ENCODE results near the gene TRPM8. TPM values are rescaled to one million over a fixed set of nuclear protein-coding genes. Genes with fewer than 3 reads are reported as not detected.

TRPM8 gene
- total RNA-seq, 2 donors from 2014 or later, result not detected

DNA sequence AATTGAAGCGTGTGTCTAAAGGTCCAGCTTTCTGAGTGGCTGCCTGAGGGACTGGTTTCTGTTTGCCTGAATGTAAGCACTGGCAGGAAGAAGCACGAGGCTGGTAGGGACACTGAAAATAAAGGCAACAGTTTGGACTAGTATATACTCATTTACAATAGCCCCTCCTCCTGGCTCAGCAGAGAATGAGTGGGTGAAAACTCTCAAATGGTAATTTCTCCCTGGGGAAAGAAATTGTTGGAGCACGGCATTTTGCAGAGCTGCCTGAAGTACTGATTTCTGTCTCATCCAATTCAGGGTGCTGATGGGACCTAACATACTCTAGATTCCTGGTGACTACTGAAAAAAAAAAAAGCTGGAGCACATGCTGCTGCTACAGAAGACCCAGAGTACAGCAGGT, 116.0 kb downstream of the TRPM8 start:
- H3K36me3 Mint-ChIP-seq (ENCODE audit: low read depth), result no peaks in the 10 kb centered on the region

GRCh38 chr2:234033885-234034284, 116.7 kb downstream of the TRPM8 start:
- no peak overlapping the region for H3K27ac ChIP-seq (ENCODE audit: low read depth, low read length)
- Mint-ChIP-seq H3K27me3 (ENCODE audit: insufficient read depth) (no peaks in the 10 kb centered on the region), H3K27ac (no peak overlapping the region), H3K9me3 (no peaks in the 10 kb centered on the region), H3K4me1 (no peaks in the 10 kb centered on the region), H3K4me3 (no peak overlapping the region), H3K36me3 (ENCODE audit: low read depth) (no peaks in the 10 kb centered on the region)
- no peak for DNase-seq
- TF ChIP-seq, protein P1, sequence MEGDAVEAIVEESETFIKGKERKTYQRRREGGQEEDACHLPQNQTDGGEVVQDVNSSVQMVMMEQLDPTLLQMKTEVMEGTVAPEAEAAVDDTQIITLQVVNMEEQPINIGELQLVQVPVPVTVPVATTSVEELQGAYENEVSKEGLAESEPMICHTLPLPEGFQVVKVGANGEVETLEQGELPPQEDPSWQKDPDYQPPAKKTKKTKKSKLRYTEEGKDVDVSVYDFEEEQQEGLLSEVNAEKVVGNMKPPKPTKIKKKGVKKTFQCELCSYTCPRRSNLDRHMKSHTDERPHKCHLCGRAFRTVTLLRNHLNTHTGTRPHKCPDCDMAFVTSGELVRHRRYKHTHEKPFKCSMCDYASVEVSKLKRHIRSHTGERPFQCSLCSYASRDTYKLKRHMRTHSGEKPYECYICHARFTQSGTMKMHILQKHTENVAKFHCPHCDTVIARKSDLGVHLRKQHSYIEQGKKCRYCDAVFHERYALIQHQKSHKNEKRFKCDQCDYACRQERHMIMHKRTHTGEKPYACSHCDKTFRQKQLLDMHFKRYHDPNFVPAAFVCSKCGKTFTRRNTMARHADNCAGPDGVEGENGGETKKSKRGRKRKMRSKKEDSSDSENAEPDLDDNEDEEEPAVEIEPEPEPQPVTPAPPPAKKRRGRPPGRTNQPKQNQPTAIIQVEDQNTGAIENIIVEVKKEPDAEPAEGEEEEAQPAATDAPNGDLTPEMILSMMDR (conservative IDR thresholded peaks at IDR 0.05), result no peak
- no peaks in the 10 kb centered on the region for H3K9me3 ChIP-seq (ENCODE audit: control insufficient read depth, low read length)
- no peak overlapping the region for H3K4me3 ChIP-seq (ENCODE audit: low read length)
- H3K27me3 ChIP-seq (ENCODE audit: control insufficient read depth, insufficient read depth, low read length, poor library complexity, severe bottlenecking), result no peaks in the 10 kb centered on the region
- no peak overlapping the region for H3K9ac ChIP-seq (ENCODE audit: extremely low read depth, low read length, poor library complexity, severe bottlenecking)
- 94 to 100% methylated on average over 2 of the region's 2 CpGs for WGBS, 2 experiments (ENCODE audit: insufficient coverage in 1 of 2, insufficient read length in 1 of 2)
- H3K36me3 ChIP-seq (ENCODE audit: control insufficient read depth, insufficient read depth, low read length), result no peaks in the 10 kb centered on the region
- no peaks in the 10 kb centered on the region for H3K4me1 ChIP-seq (ENCODE audit: control insufficient read depth, insufficient read depth, low read length)

More for the DNA sequence above, 116.0 kb downstream of the TRPM8 start:
- H3K27me3 Mint-ChIP-seq (ENCODE audit: insufficient read depth), result no peaks in the 10 kb centered on the region
- Histone ChIP-seq H3K9ac (ENCODE audit: extremely low read depth, low read length, poor library complexity, severe bottlenecking) (no peak overlapping the region), H3K36me3 (ENCODE audit: control insufficient read depth, insufficient read depth, low read length) (no peaks in the 10 kb centered on the region), H3K4me1 (ENCODE audit: control insufficient read depth, insufficient read depth, low read length) (no peaks in the 10 kb centered on the region), H3K4me3 (ENCODE audit: low read length) (no peak overlapping the region), H3K27me3 (ENCODE audit: control insufficient read depth, insufficient read depth, low read length, poor library complexity, severe bottlenecking) (no peaks in the 10 kb centered on the region), H3K9me3 (ENCODE audit: control insufficient read depth, low read length) (no peaks in the 10 kb centered on the region), H3K27ac (ENCODE audit: low read depth, low read length) (no peak overlapping the region)
- H3K9me3 Mint-ChIP-seq, result no peaks in the 10 kb centered on the region
- no peaks in the 10 kb centered on the region for H3K4me1 Mint-ChIP-seq
- TF ChIP-seq, protein P1 (conservative IDR thresholded peaks at IDR 0.05), result no peak
- no peak for DNase-seq
- WGBS, 2 experiments (ENCODE audit: insufficient coverage in 1 of 2, insufficient read length in 1 of 2), result 83 to 88% methylated on average over 2 to 3 of the region's 3 CpGs
- no peak overlapping the region for H3K4me3 Mint-ChIP-seq
- H3K27ac Mint-ChIP-seq, result no peak overlapping the region

- no peak overlapping the region for H3K27ac Mint-ChIP-seq
- no peak overlapping the region for H3K27ac ChIP-seq (ENCODE audit: low read depth, low read length)
- no peaks in the 10 kb centered on the region for H3K4me1 ChIP-seq (ENCODE audit: control insufficient read depth, insufficient read depth, low read length)
- H3K9me3 ChIP-seq (ENCODE audit: control insufficient read depth, low read length), result no peaks in the 10 kb centered on the region
- H3K4me3 Mint-ChIP-seq, result no peak overlapping the region
- DNase-seq, result no peak
- H3K4me1 Mint-ChIP-seq, result no peaks in the 10 kb centered on the region
- H3K27me3 Mint-ChIP-seq (ENCODE audit: insufficient read depth), result peaks cover 3% of the 10 kb centered on the region
- H3K36me3 Mint-ChIP-seq (ENCODE audit: low read depth), result no peaks in the 10 kb centered on the region
- 80 to 94% methylated on average over 1 to 2 of the region's 2 CpGs for WGBS, 2 experiments (ENCODE audit: insufficient coverage in 1 of 2, insufficient read length in 1 of 2)
- H3K4me3 ChIP-seq (ENCODE audit: low read length), result no peak overlapping the region
- no peak overlapping the region for H3K9ac ChIP-seq (ENCODE audit: extremely low read depth, low read length, poor library complexity, severe bottlenecking)
- H3K27me3 ChIP-seq (ENCODE audit: control insufficient read depth, insufficient read depth, low read length, poor library complexity, severe bottlenecking), result peaks cover 8% of the 10 kb centered on the region
- TF ChIP-seq, protein P1 (conservative IDR thresholded peaks at IDR 0.05), result no peak
- H3K36me3 ChIP-seq (ENCODE audit: control insufficient read depth, insufficient read depth, low read length), result no peaks in the 10 kb centered on the region
- no peaks in the 10 kb centered on the region for H3K9me3 Mint-ChIP-seq
Observed at GRCh38 chr2:234038076-234038802, 121.1 kb downstream of the TRPM8 start.
